ENCODE measurements around the gene TRAF6. TPM values are rescaled to one million over a fixed set of nuclear protein-coding genes. Genes with fewer than 3 reads are reported as not detected.

Gene TRAF6
- total RNA-seq, 1 donor from 2014 or later, result 15.9 TPM

GRCh38 chr11:36510594-36510942 lies 496 bp upstream of the TRAF6 start:
- DNase-seq (ENCODE audit: low read depth), result no peak
- no peak for TF ChIP-seq CTCF (IDR thresholded peaks at IDR 0.05; ENCODE audit: insufficient read depth, low read length, poor library complexity, severe bottlenecking)
- Histone ChIP-seq H3K36me3 (ENCODE audit: control insufficient read depth, insufficient read depth, low read length) (no peaks in the 10 kb centered on the region), H3K27me3 (ENCODE audit: control insufficient read depth, insufficient read depth, low read length) (no peaks in the 10 kb centered on the region), H3K4me3 (ENCODE audit: low read depth, low read length) (peak overlapping the region; percentile 91)

DNA sequence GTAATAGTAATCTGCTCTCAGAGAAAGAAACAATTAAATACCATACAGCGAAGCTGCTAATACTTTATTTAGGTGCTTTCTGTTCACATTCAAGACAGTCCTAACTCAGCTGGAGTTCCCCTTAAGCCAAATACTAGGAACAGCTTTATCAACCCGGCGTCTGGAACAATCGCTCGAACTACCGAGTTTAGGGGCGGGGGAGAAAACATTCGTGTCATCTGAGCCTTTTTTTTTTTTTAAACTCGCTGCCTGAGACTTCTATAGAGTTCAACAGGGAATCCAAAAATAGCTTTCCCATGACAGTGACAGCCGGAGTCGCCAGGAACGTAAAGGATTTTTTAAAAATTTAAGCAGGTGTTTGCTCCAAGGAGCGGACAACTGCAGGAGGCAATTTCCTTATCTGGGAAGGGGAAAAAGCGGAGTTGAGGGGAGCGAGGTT lies 852 bp downstream of the TRAF6 start:
- TF ChIP-seq CTCF (IDR thresholded peaks at IDR 0.05; ENCODE audit: insufficient read depth, low read length, poor library complexity, severe bottlenecking), result no peak
- DNase-seq (ENCODE audit: low read depth), result no peak
- Histone ChIP-seq H3K4me3 (ENCODE audit: low read depth, low read length) (peak overlapping the region; percentile 91), H3K36me3 (ENCODE audit: control insufficient read depth, insufficient read depth, low read length) (no peaks in the 10 kb centered on the region), H3K27me3 (ENCODE audit: control insufficient read depth, insufficient read depth, low read length) (no peaks in the 10 kb centered on the region)

DNA sequence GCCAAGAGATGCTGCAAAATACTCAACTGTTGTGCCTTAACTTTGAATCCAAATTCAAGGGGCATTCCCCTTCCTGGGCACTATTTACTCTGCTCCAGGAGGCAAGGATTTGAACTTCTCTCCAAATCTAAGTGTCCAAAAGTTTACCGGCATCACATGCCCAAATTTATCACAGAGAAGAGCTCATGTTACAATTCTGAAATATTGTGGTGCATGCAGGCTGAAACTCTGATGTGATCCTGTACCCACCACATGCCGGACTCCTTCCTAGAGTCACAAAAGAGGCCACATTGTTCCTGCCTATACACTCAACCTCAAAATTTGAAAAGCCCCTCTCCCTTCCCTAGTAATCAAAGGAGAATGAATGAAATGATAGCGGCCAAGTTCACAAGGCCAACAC lies 1.3 kb downstream of the TRAF6 start:
- H3K4me3 ChIP-seq (ENCODE audit: low read depth, low read length), result peak overlapping the region; percentile 91
- H3K27me3 ChIP-seq (ENCODE audit: control insufficient read depth, insufficient read depth, low read length), result no peaks in the 10 kb centered on the region
- no peak for DNase-seq (ENCODE audit: low read depth)
- no peaks in the 10 kb centered on the region for H3K36me3 ChIP-seq (ENCODE audit: control insufficient read depth, insufficient read depth, low read length)
- TF ChIP-seq CTCF (IDR thresholded peaks at IDR 0.05; ENCODE audit: insufficient read depth, low read length, poor library complexity, severe bottlenecking), result no peak

GRCh38 chr11:36507824-36508489 lies 2.1 kb downstream of the TRAF6 start:
- TF ChIP-seq CTCF (IDR thresholded peaks at IDR 0.05; ENCODE audit: insufficient read depth, low read length, poor library complexity, severe bottlenecking), result no peak
- Histone ChIP-seq H3K4me3 (ENCODE audit: low read depth, low read length) (no peak overlapping the region), H3K27me3 (ENCODE audit: control insufficient read depth, insufficient read depth, low read length) (no peaks in the 10 kb centered on the region), H3K36me3 (ENCODE audit: control insufficient read depth, insufficient read depth, low read length) (no peaks in the 10 kb centered on the region)
- no peak for DNase-seq (ENCODE audit: low read depth)

DNA sequence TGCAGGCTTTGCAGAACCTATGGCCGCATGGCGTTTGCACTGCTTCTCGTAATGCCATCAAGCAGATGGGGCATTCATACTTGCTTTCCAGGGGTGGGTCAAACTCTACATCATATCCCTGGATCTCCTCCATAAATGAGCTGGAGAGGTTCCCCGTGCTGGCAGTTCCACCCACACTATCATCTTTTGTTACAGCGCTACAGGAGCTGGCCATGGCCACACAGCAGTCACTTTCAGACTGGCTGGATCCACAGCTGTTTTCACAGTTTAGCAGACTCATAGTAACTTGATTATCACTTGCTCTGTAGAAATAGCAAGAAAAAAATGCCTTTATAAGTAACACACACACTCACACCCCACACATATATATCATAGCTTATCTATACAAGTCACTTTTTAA lies 8.8 kb downstream of the TRAF6 start:
- H3K36me3 ChIP-seq (ENCODE audit: control insufficient read depth, insufficient read depth, low read length), result no peaks in the 10 kb centered on the region
- no peak overlapping the region for H3K4me3 ChIP-seq (ENCODE audit: low read depth, low read length)
- no peaks in the 10 kb centered on the region for H3K27me3 ChIP-seq (ENCODE audit: control insufficient read depth, insufficient read depth, low read length)
- DNase-seq (ENCODE audit: low read depth), result no peak
- TF ChIP-seq CTCF (IDR thresholded peaks at IDR 0.05; ENCODE audit: insufficient read depth, low read length, poor library complexity, severe bottlenecking), result no peak

DNA sequence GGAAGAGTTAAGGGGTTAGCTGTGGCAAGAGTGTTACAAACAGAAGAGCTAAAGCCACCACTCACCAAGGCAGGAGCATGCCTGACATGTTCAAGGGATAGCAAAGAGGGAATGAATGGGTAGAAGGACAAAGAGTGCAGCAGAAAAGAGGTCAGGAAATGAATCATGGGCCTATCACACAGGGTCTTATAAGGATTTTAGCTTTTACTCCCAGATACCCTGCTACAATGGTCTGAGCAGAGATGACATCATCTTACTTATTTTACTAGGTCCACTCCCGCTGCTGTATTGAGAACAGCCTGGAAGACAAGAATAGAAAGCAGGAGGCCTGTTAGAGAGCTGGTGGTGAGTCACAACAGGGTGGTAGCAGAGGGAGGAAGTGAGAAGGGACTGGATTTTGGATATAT lies 9.8 kb downstream of the TRAF6 start:
- H3K4me3 ChIP-seq (ENCODE audit: low read depth, low read length), result no peak overlapping the region
- H3K27me3 ChIP-seq (ENCODE audit: control insufficient read depth, insufficient read depth, low read length), result no peaks in the 10 kb centered on the region
- DNase-seq (ENCODE audit: low read depth), result peak; percentile 85
- no peak for TF ChIP-seq CTCF (IDR thresholded peaks at IDR 0.05; ENCODE audit: insufficient read depth, low read length, poor library complexity, severe bottlenecking)
- H3K36me3 ChIP-seq (ENCODE audit: control insufficient read depth, insufficient read depth, low read length), result no peaks in the 10 kb centered on the region

Data from kidney epithelial cell (primary cell).